Measurements from ENCODE around the gene MCAT. TPM values are rescaled to one million over a fixed set of nuclear protein-coding genes. Genes with fewer than 3 reads are reported as not detected.
A peak's percentile ranks its signal among the peaks of the same experiment; 100 is the strongest.

MCAT gene
- total RNA-seq, 1 experiment from 2014 or later = 18.8 TPM

GRCh38 chr22:43128928-43129424, 14.2 kb downstream of the MCAT start:
- Mint-ChIP-seq H3K4me1 (ENCODE audit: insufficient read depth, unreplicated experiment) (peaks cover 28% of the 10 kb centered on the region), H3K4me3 (ENCODE audit: unreplicated experiment) (no peak overlapping the region), H3K36me3 (ENCODE audit: insufficient read depth, unreplicated experiment) (peaks cover 45% of the 10 kb centered on the region), H3K9me3 (ENCODE audit: unreplicated experiment) (no peaks in the 10 kb centered on the region), H3K27ac (ENCODE audit: low read depth, unreplicated experiment) (peak overlapping the region; percentile 19), H3K27me3 (ENCODE audit: insufficient read depth, unreplicated experiment) (no peaks in the 10 kb centered on the region)
- no peak for TF ChIP-seq CTCF (IDR thresholded peaks at IDR 0.05; ENCODE audit: unreplicated experiment)
- ChIA-PET CTCF (interaction anchor here (0.6 kb wide), 1 partner anchor 22 kb away, joined by 3 read pairs; no protein-coding TSS in a partner anchor), POLR2A (interaction anchor here (0.7 to 2.5 kb wide), 2 partner anchors 14 to 16 kb away, joined by 3 to 9 read pairs; partner anchors contain the start of gene MCAT)
- intact Hi-C loops (cut with micrococcal nuclease) = no loop called here
- BruUV-seq (replicated peaks) = no TSS peak
- no peak for DNase-seq (ENCODE audit: unreplicated experiment)

GRCh38 chr22:43128116-43128515, 15.1 kb downstream of the MCAT start:
- H3K4me3 Mint-ChIP-seq (ENCODE audit: unreplicated experiment) = peak overlapping the region; percentile 56
- POLR2A ChIA-PET = interaction anchor here (0.6 to 2.5 kb wide), 5 partner anchors 10 to 59 kb away, joined by 3 to 10 read pairs (median 8); partner anchors contain the start of genes MCAT and TTLL12
- no TSS peak for BruUV-seq (replicated peaks)

GRCh38 chr22:43127166-43127908, 15.9 kb downstream of the MCAT start:
- no peaks in the 10 kb centered on the region for H3K27me3 Mint-ChIP-seq (ENCODE audit: insufficient read depth, unreplicated experiment)
- intact Hi-C loops (cut with micrococcal nuclease) = no loop called here
- H3K27ac Mint-ChIP-seq (ENCODE audit: low read depth, unreplicated experiment) = peak overlapping the region; percentile 77
- peak; percentile 69 for DNase-seq (ENCODE audit: unreplicated experiment)
- H3K4me1 Mint-ChIP-seq (ENCODE audit: insufficient read depth, unreplicated experiment) = peaks cover 28% of the 10 kb centered on the region
- no peak for TF ChIP-seq CTCF (IDR thresholded peaks at IDR 0.05; ENCODE audit: unreplicated experiment)
- H3K9me3 Mint-ChIP-seq (ENCODE audit: unreplicated experiment) = no peaks in the 10 kb centered on the region
- POLR2A ChIA-PET = interaction anchor here (0.6 to 2.5 kb wide), 8 partner anchors 10 to 251 kb away, joined by 3 to 10 read pairs (median 4); partner anchors contain the start of genes MCAT and TTLL12
- CTCF ChIA-PET = interaction anchor here (0.7 to 1.4 kb wide), 2 partner anchors 9 to 462 kb away, joined by 3 to 8 read pairs; no protein-coding TSS in a partner anchor
- peak overlapping the region; percentile 56 for H3K4me3 Mint-ChIP-seq (ENCODE audit: unreplicated experiment)
- peaks cover 31% of the 10 kb centered on the region for H3K36me3 Mint-ChIP-seq (ENCODE audit: insufficient read depth, unreplicated experiment)
- BruUV-seq (replicated peaks) = no TSS peak

More at GRCh38 chr22:43128116-43128515, 15.1 kb downstream of the MCAT start:
- peaks cover 39% of the 10 kb centered on the region for H3K36me3 Mint-ChIP-seq (ENCODE audit: insufficient read depth, unreplicated experiment)
- no peak for TF ChIP-seq CTCF (IDR thresholded peaks at IDR 0.05; ENCODE audit: unreplicated experiment)
- CTCF ChIA-PET = interaction anchor here (0.6 to 1.4 kb wide), 2 partner anchors 9 to 23 kb away, joined by 3 to 8 read pairs; no protein-coding TSS in a partner anchor
- H3K9me3 Mint-ChIP-seq (ENCODE audit: unreplicated experiment) = no peaks in the 10 kb centered on the region
- peaks cover 28% of the 10 kb centered on the region for H3K4me1 Mint-ChIP-seq (ENCODE audit: insufficient read depth, unreplicated experiment)
- H3K27ac Mint-ChIP-seq (ENCODE audit: low read depth, unreplicated experiment) = peak overlapping the region; percentile 77
- H3K27me3 Mint-ChIP-seq (ENCODE audit: insufficient read depth, unreplicated experiment) = no peaks in the 10 kb centered on the region
- DNase-seq (ENCODE audit: unreplicated experiment) = no peak
- intact Hi-C loops (cut with micrococcal nuclease) = no loop called here

- TF ChIP-seq CTCF (IDR thresholded peaks at IDR 0.05; ENCODE audit: unreplicated experiment) = no peak
- Mint-ChIP-seq H3K4me1 (ENCODE audit: insufficient read depth, unreplicated experiment) (peaks cover 28% of the 10 kb centered on the region), H3K9me3 (ENCODE audit: unreplicated experiment) (no peaks in the 10 kb centered on the region), H3K36me3 (ENCODE audit: insufficient read depth, unreplicated experiment) (peaks cover 24% of the 10 kb centered on the region), H3K27me3 (ENCODE audit: insufficient read depth, unreplicated experiment) (no peaks in the 10 kb centered on the region), H3K27ac (ENCODE audit: low read depth, unreplicated experiment) (peak overlapping the region; percentile 77), H3K4me3 (ENCODE audit: unreplicated experiment) (peak overlapping the region; percentile 56)
- peak; percentile 79 for DNase-seq (ENCODE audit: unreplicated experiment)
- CTCF ChIA-PET = interaction anchor here (0.6 to 1.4 kb wide), 3 partner anchors 10 to 462 kb away, joined by 3 to 8 read pairs (median 4); no protein-coding TSS in a partner anchor
- BruUV-seq (replicated peaks) = no TSS peak
- intact Hi-C loops (cut with micrococcal nuclease) = no loop called here
- POLR2A ChIA-PET = interaction anchor here (0.5 to 2.5 kb wide), 6 partner anchors 9 to 195 kb away, joined by 3 to 10 read pairs (median 6); partner anchors contain the start of genes MCAT and TTLL12
Observed at GRCh38 chr22:43126501-43127165, 16.6 kb downstream of the MCAT start.

Data from MCF 10A (cell line).